Measurements from ENCODE around the gene NXPH2.
A peak's percentile ranks its signal among the peaks of the same experiment; 100 is the strongest.

NXPH2 gene

DNA sequence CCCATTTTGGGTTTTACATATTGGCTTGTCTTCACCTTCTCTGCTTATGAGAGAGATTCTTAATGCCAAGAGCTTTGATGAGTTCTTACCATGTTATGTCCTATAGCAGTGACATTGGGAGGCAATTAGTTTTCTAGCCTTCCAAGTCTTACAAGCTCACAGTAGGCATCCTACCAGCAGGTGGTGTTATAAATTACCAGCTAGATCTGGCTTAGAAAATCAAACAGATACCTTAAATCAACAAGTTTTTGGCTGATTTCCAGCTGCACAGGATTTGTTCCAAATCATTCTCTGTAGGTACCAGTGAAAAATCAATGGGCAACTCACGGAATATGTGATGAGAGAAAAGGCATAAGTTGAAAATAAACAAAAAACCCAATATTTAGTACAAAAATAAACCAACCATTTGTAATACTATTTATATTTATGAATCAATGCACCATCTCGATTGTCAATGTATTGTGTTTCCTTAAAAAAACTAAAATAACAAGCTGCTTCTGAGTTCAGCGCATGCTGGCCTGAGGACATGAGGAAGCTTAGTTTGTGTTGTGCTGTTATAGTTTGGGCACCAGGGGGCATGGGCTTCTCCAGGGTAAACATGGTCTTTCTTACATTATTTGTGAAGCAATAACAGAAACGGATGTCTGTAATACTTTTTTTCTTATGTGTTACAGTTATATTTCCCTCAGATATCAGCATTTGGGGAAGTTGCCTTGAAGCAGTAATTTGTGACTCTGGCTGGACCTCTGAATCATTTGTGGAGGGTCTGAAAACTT lies 34.1 kb upstream of the NXPH2 start:
- no peaks in the 10 kb centered on the region for H3K9me3 ChIP-seq (ENCODE audit: insufficient read depth, low read length)
- H3K4me1 ChIP-seq (ENCODE audit: insufficient read depth, insufficient read length) = no peaks in the 10 kb centered on the region
- DNase-seq (ENCODE audit: low read depth, low spot score) = no peak
- H3K36me3 ChIP-seq (ENCODE audit: insufficient read depth, insufficient read length, low read length) = no peaks in the 10 kb centered on the region
- H3K4me3 ChIP-seq (ENCODE audit: insufficient read length, low read depth) = no peak overlapping the region
- no peak for TF ChIP-seq ZNF274 (IDR thresholded peaks at IDR 0.05; ENCODE audit: low read depth, low read length)
- TF ChIP-seq YY1 (IDR thresholded peaks at IDR 0.05; ENCODE audit: insufficient read depth, insufficient read length) = no peak
- no peak for TF ChIP-seq SUZ12 (IDR thresholded peaks at IDR 0.05; ENCODE audit: extremely low read depth, insufficient read depth, insufficient read length)
- no peaks in the 10 kb centered on the region for H3K27me3 ChIP-seq (ENCODE audit: insufficient read depth, insufficient read length)
- no peak overlapping the region for H3K9ac ChIP-seq (ENCODE audit: insufficient read length, low read depth)

DNA sequence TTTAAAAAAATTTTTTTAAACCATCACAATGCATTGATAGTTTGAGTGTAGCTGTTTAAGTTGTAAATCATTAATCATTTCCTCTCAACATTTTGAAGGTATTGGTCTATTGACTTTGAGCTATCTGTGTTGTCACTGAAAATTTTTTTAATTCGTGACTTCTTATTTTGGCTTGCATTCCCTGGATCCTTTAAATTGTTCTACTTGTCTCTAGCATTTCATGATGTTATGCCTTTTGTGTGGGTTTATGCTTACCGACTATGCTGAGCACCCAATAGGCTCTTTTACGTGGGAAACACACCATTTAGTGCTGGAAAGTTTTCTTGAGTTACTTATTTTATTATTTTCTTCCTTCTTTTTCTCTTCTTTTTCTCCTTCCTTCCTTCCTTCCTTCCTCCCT lies 31.2 kb upstream of the NXPH2 start:
- Histone ChIP-seq H3K9me3 (ENCODE audit: insufficient read depth, low read length) (no peaks in the 10 kb centered on the region), H3K27me3 (ENCODE audit: insufficient read depth, insufficient read length) (no peaks in the 10 kb centered on the region), H3K9ac (ENCODE audit: insufficient read length, low read depth) (no peak overlapping the region), H3K36me3 (ENCODE audit: insufficient read depth, insufficient read length, low read length) (no peaks in the 10 kb centered on the region), H3K4me1 (ENCODE audit: insufficient read depth, insufficient read length) (no peaks in the 10 kb centered on the region), H3K4me3 (ENCODE audit: insufficient read length, low read depth) (no peak overlapping the region)
- TF ChIP-seq YY1 (IDR thresholded peaks at IDR 0.05; ENCODE audit: insufficient read depth, insufficient read length) (no peak), SUZ12 (IDR thresholded peaks at IDR 0.05; ENCODE audit: extremely low read depth, insufficient read depth, insufficient read length) (no peak), ZNF274 (IDR thresholded peaks at IDR 0.05; ENCODE audit: low read depth, low read length) (no peak)
- DNase-seq (ENCODE audit: low read depth, low spot score) = no peak

DNA sequence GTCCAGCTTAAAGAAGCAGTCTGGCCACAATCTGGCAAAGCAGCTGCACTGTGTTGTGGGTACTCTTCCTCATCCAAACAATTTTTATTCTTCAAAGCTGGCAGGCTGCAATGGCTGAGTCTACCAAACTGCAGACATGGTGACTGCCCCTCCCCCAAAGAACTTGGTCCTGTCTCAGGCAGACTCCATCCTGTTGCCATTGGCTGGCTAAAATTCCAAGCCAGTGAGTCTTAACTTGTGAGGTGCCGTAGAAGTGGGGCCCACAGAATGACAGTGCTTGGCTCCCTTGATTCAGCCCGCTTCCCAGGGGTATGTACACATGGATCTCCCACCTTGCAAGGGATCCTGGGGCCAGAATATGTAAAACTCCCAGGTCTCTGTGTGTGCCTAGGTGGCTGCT lies 14.5 kb upstream of the NXPH2 start:
- Histone ChIP-seq H3K4me3 (ENCODE audit: insufficient read length, low read depth) (no peak overlapping the region), H3K4me1 (ENCODE audit: insufficient read depth, insufficient read length) (no peaks in the 10 kb centered on the region), H3K36me3 (ENCODE audit: insufficient read depth, insufficient read length, low read length) (no peaks in the 10 kb centered on the region), H3K9ac (ENCODE audit: insufficient read length, low read depth) (no peak overlapping the region), H3K9me3 (ENCODE audit: insufficient read depth, low read length) (no peaks in the 10 kb centered on the region), H3K27me3 (ENCODE audit: insufficient read depth, insufficient read length) (no peaks in the 10 kb centered on the region)
- TF ChIP-seq ZNF274 (IDR thresholded peaks at IDR 0.05; ENCODE audit: low read depth, low read length) = no peak
- TF ChIP-seq YY1 (IDR thresholded peaks at IDR 0.05; ENCODE audit: insufficient read depth, insufficient read length) = no peak
- TF ChIP-seq SUZ12 (IDR thresholded peaks at IDR 0.05; ENCODE audit: extremely low read depth, insufficient read depth, insufficient read length) = no peak
- no peak for DNase-seq (ENCODE audit: low read depth, low spot score)

DNA sequence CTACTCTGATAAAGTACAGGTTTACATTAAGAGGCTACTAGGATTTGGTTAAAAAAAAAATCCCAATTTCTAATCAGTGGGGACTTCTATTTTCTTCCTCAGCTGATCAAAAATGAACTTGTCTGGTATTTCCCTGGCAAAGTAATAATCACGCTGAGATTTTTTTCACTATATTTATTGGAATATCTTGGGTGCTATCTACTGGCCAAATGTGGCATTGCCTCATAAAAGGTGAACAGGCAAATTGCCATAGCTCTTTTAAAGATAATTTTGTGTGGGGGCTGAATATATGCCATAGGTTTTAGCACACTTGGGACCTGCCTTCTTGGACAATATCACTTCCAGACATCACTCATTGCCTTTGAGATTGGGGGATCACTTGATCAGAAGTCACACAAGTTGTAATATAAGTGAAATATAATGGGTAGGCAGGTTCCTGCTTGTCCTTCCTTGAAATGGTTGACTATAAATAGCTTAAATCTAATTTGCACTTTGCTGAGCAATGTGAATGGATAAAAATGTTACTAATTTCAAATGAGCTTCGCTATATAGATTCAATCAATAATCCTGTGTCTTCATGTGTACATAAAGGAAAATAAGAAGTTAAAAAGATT lies 7.0 kb upstream of the NXPH2 start:
- no peaks in the 10 kb centered on the region for H3K4me1 ChIP-seq (ENCODE audit: insufficient read depth, insufficient read length)
- TF ChIP-seq ZNF274 (IDR thresholded peaks at IDR 0.05; ENCODE audit: low read depth, low read length) = no peak
- no peak overlapping the region for H3K9ac ChIP-seq (ENCODE audit: insufficient read length, low read depth)
- H3K36me3 ChIP-seq (ENCODE audit: insufficient read depth, insufficient read length, low read length) = no peaks in the 10 kb centered on the region
- DNase-seq (ENCODE audit: low read depth, low spot score) = peak; percentile 20
- H3K27me3 ChIP-seq (ENCODE audit: insufficient read depth, insufficient read length) = no peaks in the 10 kb centered on the region
- H3K9me3 ChIP-seq (ENCODE audit: insufficient read depth, low read length) = no peaks in the 10 kb centered on the region
- H3K4me3 ChIP-seq (ENCODE audit: insufficient read length, low read depth) = no peak overlapping the region

DNA sequence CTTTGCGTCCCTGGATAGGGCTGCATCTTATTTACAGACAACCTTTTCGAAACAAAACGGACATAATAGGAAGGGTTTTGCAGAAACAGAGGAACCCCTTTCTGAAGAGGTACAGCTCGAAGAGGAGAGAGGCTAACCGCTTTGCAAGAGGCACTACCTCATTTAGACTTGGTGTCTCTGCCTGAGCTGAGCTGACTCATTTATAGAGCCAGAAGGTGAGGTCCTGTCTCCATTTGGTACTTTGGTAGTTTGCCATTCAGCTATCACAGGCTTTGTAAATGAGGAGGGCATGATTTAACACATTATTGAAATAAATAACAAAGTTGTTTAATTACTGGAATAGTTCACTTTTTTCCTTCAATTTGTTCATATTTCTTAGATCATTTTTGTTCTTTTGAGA lies 2.2 kb upstream of the NXPH2 start:
- TF ChIP-seq ZNF274 (IDR thresholded peaks at IDR 0.05; ENCODE audit: low read depth, low read length) (no peak), YY1 (IDR thresholded peaks at IDR 0.05; ENCODE audit: insufficient read depth, insufficient read length) (no peak), SUZ12 (IDR thresholded peaks at IDR 0.05; ENCODE audit: extremely low read depth, insufficient read depth, insufficient read length) (no peak)
- no peak for DNase-seq (ENCODE audit: low read depth, low spot score)
- Histone ChIP-seq H3K9ac (ENCODE audit: insufficient read length, low read depth) (no peak overlapping the region), H3K4me1 (ENCODE audit: insufficient read depth, insufficient read length) (no peaks in the 10 kb centered on the region), H3K4me3 (ENCODE audit: insufficient read length, low read depth) (no peak overlapping the region), H3K9me3 (ENCODE audit: insufficient read depth, low read length) (peaks cover 15% of the 10 kb centered on the region; the same call in 1 of the 2 replicates), H3K27me3 (ENCODE audit: insufficient read depth, insufficient read length) (no peaks in the 10 kb centered on the region), H3K36me3 (ENCODE audit: insufficient read depth, insufficient read length, low read length) (no peaks in the 10 kb centered on the region)

DNA sequence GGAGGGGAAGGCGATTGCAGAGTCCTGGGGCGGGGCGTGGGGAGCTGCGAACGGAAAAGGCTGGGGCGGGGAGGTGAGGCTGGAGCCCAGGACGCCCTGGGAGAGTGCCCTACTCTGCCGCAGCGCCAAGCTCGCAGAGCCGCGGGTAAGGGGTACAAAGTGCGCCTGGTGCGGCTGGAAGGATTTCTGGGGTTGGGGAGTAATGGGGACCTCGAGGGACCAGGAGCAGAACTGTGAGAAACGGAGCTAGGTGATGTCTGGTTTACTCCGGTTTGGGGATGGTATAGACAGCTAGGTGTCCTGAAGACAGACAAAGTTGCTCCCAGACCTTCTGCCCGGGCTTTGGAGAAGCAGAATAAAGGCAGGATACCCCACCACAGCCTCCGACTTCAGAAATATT lies 718 bp upstream of the NXPH2 start:
- H3K36me3 ChIP-seq (ENCODE audit: insufficient read depth, insufficient read length, low read length) = no peaks in the 10 kb centered on the region
- H3K27me3 ChIP-seq (ENCODE audit: insufficient read depth, insufficient read length) = no peaks in the 10 kb centered on the region
- no peak for TF ChIP-seq YY1 (IDR thresholded peaks at IDR 0.05; ENCODE audit: insufficient read depth, insufficient read length)
- no peak for TF ChIP-seq SUZ12 (IDR thresholded peaks at IDR 0.05; ENCODE audit: extremely low read depth, insufficient read depth, insufficient read length)
- no peak for TF ChIP-seq ZNF274 (IDR thresholded peaks at IDR 0.05; ENCODE audit: low read depth, low read length)
- peaks cover 15% of the 10 kb centered on the region; the same call in 1 of the 2 replicates for H3K9me3 ChIP-seq (ENCODE audit: insufficient read depth, low read length)
- H3K9ac ChIP-seq (ENCODE audit: insufficient read length, low read depth) = no peak overlapping the region
- DNase-seq (ENCODE audit: low read depth, low spot score) = no peak
- H3K4me3 ChIP-seq (ENCODE audit: insufficient read length, low read depth) = no peak overlapping the region
- H3K4me1 ChIP-seq (ENCODE audit: insufficient read depth, insufficient read length) = no peaks in the 10 kb centered on the region

DNA sequence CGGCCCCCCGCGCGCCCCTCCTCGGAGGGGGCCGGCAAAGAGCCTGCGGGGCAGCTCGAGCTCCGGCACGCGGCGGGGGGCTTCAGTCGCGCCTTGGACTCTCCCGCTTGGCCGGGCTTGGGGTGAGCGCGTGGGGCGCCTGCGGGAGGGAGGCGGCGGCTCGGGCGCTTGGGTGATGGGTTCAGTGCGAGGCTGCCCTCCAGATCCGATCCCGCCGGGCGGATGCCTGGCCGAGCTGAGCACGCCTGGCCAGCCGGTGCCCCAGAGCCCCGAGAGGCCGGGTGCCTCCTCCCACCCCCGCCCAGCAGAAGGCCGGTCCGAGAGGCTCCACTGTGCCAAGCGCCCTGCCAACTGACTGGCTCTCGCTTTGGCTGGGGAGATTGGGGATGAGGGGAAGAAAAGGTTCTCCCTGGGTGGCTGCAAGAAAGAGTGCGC lies 273 bp upstream of the NXPH2 start:
- DNase-seq (ENCODE audit: low read depth, low spot score) = no peak

More for the DNA sequence above, 273 bp upstream of the NXPH2 start:
- H3K9me3 ChIP-seq (ENCODE audit: insufficient read depth, low read length) = peaks cover 15% of the 10 kb centered on the region; the same call in 1 of the 2 replicates
- no peaks in the 10 kb centered on the region for H3K27me3 ChIP-seq (ENCODE audit: insufficient read depth, insufficient read length)
- TF ChIP-seq SUZ12 (IDR thresholded peaks at IDR 0.05; ENCODE audit: extremely low read depth, insufficient read depth, insufficient read length) (no peak), ZNF274 (IDR thresholded peaks at IDR 0.05; ENCODE audit: low read depth, low read length) (no peak), YY1 (IDR thresholded peaks at IDR 0.05; ENCODE audit: insufficient read depth, insufficient read length) (no peak)
- no peak overlapping the region for H3K4me3 ChIP-seq (ENCODE audit: insufficient read length, low read depth)
- no peak overlapping the region for H3K9ac ChIP-seq (ENCODE audit: insufficient read length, low read depth)
- no peaks in the 10 kb centered on the region for H3K4me1 ChIP-seq (ENCODE audit: insufficient read depth, insufficient read length)
- H3K36me3 ChIP-seq (ENCODE audit: insufficient read depth, insufficient read length, low read length) = no peaks in the 10 kb centered on the region

All from NT2/D1 (cell line).